GM19240 (cell line): Measurements from ENCODE around the gene ZMIZ1.

Experiments used
- DNase-seq: peaks from one replicate; pipeline ENCODE4 v3.0.0; 2011; ENCODE audit warnings: low spot score; ENCODE audit not compliant: insufficient read length

The ZMIZ1 gene

GRCh38 chr10:79244068-79244442 lies 175.3 kb downstream of the ZMIZ1 start:
- DNase-seq = no peak

DNA sequence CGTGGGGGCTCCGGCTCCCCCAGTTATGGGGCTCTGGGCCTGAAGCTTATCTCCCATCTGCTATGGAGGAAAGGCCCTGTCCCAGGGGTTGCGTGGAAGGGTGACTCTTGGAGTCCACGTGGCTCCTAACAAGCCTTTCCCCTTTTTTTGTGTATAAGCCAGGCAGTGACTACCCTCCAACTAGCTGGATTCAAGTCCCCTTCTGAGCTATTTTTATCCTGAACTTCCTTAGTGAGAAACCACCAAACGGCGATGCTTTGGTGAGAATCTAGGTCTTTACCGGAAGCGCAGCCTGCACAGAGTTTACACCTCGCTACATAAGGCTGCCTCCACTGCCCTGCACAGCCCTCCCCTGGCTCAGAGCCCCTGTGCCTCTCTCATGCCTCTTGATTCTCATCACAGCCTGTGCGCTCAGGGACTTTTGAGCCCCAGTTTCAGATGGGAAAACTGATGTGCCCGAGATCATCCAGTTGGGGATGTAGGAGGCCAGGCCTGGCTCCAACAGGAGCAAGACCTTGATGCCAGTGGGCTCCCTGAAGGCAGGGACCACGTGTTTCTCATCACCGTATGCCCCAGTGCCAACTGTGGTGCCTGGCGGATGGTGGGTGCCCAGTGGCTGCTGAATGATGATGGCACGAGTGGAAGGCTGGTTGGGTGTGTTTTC lies 176.2 kb downstream of the ZMIZ1 start:
- DNase-seq = no peak

GRCh38 chr10:79245539-79246208 lies 176.9 kb downstream of the ZMIZ1 start:
- DNase-seq = no peak

DNA sequence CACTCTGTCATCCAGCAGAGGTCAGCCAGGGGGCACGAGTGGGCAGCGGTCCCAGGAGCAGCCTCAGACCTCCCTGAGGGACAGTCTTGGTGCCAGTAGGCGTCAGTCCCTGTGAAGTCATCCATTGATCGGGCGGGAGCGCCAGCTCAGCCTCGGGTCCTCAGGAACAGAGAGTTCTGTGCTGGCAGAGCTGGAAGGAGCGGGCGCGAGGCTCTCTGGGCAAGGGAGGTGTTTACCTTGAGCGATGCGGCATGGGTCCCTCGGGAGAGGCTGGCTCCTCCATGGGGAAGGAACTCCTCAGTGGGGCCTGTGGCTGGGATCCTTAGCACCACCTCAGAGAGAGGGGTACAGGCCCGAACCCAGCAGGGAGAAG lies 177.4 kb downstream of the ZMIZ1 start:
- no peak for DNase-seq

DNA sequence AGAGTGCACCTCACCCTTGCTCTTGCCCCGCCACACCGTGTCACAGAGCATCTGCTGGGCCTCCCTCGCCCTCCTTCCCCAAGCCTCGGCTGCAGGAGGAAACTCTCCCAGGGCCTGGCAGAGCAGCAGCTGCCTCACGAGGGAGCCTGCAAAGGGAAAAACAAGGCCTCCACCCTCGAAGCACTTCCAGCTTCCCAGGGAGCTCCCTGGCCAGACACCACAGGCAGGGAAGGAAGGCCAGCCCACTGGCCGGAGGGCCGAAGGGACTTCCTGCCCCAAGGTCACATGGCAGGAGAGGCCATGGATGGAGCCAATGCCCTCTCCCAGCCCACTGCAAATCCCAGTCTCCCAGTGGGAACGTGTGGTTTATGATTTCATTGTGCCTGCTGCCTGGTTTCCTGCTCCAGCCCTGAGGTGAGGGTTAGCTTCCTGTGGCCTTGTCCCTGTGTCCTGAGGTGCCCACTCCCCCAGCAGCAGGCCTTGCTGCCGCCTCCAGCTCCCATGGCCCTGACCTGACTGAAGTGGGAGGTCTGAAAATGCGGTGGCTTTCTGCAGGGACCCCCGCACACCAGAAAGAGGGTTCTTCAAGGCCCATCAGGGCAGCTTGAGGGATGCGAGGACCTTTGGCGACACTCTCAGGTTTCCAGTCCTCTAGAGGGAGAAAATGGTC lies 178.0 kb downstream of the ZMIZ1 start:
- DNase-seq = no peak

GRCh38 chr10:79247373-79248137 lies 178.8 kb downstream of the ZMIZ1 start:
- DNase-seq = no peak

DNA sequence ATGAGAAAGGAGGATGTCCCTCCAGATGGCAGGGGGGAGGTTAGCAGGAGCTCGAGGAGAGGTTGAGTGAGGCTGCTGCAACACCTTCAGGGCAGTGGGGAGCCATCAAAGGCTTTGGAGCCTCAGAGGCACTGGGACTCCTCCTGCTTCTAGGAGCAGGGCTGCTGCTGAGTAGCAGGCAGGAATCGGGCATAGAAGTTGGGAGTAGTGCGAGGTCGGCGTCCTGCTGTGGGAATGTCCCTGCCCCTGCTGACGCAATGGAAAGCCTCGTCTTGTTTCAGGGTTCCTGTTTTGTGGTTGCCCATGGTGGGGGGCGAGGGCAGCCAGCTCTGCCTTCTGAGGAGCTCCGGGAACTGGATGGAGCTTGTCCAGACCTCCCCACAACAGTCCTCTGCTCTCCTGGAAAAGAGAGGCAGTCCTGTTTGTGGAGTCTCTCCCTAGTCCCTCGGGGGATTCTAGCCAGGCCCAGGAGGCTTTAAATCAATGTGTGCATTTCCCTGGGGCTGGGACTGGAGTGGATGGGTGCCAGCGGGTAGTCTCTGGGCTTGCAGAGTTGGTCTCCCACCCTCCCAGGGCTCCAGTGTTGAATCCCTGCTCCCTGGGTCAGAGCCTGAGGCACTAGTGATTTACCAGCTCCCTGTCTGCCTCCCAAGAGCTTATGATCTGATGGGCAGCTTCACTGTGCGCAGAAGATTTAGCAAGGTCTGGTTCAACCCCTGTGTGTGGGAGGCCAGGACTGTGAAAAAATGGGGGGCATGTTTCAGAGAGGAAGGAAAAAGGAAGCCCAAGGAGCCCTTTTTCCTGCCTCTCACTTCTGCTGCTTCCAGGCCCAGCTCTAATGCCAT lies 179.8 kb downstream of the ZMIZ1 start:
- DNase-seq = no peak

GRCh38 chr10:79249186-79250121 lies 180.7 kb downstream of the ZMIZ1 start:
- DNase-seq = no peak

DNA sequence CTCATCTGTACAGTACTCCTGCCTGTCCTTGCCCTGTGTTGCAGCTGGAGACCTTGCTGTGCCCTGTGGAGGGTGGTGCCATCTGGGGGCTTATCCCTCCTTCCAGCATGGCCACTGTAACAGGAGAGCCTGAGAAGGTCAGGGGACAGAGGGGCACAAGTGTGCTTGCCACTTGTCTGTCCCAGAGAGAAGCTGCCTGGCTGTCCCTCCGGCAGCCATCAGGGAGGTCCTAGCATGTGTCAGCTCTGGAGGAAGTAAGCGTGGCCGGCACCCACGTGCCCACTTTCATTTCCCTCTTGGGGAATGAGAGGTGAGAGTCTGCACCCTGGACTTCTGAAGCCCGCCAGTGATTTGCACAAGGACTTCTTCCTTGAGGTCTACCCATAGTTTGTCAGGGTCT lies 181.5 kb downstream of the ZMIZ1 start:
- no peak for DNase-seq

- no peak for DNase-seq
Measured at GRCh38 chr10:79252450-79252849, 183.7 kb downstream of the ZMIZ1 start.

DNA sequence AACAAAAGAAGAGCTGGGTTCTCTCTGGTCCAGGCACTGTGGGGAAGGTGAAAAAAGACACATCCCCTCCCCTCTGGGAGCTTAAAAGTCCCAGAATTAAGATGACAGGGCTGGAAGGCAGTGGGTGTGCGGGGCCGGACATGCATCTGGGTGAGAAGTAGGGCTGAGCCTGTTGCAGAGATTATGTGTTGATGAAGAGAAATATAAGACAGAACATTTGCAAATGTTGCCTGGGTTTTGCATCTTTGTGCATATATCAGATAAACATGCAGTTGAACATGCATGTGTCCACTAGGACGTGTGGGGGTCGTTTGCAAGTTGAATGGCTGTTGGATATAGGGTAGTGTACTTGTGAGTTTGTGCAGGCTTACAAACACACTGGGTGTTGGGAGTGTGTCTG lies 184.2 kb downstream of the ZMIZ1 start:
- no peak for DNase-seq

- no peak for DNase-seq
Measured at GRCh38 chr10:79253704-79254103, 184.9 kb downstream of the ZMIZ1 start.

- DNase-seq = no peak
Measured at GRCh38 chr10:79254333-79255006, 185.7 kb downstream of the ZMIZ1 start.

- DNase-seq = no peak
Measured at GRCh38 chr10:79255007-79255507, 186.3 kb downstream of the ZMIZ1 start.

DNA sequence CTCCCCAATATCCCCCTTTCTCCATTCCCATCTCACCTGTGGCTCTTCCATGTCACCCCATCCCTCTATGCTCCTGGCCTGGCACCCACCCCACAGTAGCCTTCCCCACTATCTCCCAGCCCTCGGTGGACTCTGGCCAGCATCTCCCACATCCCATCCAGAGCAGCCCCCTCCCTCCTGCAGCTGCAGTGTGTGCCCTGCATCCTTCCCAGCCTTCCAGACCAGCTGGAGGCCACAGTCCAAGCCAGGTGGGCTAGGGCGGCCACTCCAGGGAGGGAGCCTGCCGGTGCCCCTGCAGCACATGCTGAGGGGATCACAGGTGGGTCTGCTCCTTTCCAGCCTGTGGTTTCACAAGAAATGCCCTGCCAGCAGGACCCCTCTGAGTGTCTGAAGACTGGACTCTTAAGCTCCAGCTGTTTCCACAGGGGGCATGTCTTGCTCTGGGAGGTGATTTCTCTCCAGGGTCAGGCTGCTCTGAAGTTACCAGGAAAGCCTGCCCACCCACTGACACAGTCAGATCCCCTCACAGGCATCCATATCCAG lies 187.6 kb downstream of the ZMIZ1 start:
- DNase-seq = no peak

DNA sequence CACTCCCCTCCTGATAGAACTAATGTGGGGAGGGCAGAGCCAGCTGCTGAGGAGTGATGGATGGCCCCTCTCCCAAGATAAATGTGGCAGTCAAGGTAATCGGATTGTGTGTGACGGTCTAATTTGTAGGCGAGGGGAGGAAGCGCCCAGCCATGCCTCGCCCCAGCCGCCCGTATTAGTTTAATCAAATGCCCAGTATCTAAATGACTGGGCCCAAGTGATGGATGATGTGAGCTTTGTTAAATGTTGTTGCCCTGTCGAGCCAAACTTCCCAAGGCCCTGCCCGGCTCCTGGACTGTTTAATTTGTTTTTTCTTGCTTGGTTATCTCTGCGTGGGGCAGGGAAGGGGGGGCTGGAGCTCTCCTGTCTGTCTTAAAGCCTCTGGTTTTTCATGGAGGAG lies 190.1 kb downstream of the ZMIZ1 start:
- DNase-seq = no peak

GRCh38 chr10:79259834-79260233 lies 191.1 kb downstream of the ZMIZ1 start:
- no peak for DNase-seq

DNA sequence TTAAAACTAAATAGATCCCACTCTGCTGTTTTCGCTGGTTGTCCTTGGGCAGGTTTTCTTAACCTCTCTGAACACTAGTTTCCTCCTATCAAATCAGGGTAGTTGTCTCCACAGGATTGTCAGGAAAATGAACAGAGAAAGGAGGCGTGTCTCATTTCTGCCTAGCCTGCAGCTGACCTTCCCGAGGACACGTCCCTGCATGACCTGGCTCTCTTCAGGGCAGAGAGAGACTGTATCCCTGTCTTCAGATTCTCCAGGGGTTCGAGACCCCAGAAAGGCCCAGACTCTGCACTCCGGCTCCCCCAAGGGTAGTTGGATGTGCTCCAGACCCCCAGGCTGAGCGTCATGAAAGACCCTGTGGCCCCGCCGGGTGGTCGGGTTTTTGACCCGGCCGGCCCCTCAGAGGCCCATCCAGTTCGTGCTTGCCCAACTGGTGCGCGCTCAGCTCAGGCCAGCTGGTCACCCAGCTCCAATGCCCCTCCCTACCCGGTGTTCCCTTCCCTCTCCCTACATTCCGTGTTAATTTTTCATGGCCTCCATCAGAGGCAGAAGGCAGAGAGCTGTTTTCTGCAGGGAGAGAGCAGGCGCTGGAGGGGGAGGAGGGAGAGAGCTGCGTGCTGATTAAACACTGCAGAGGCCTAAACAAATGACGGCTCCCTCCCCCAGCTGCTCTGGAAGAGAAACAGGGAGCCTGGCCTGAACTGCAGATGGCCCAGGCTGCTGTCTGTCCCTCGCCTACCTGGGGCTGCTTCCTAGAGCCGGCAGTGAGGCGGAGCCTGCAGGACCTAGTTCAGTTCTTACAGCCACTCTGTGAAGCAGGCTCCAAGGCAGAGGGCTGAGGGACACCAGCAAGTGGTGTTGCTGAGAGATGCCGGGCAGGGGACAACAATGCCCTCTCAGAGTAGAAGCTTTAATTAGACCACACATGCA lies 192.3 kb downstream of the ZMIZ1 start:
- no peak for DNase-seq
